Activated naive CD4-positive, alpha-beta T cell (primary cell): ENCODE measurements around the gene DTYMK.
A peak's percentile ranks its signal among the peaks of the same experiment; 100 is the strongest.

Experiments
- DNase-seq, 4 experiments: peaks; one replicate each; lab custom pipeline; 2025; lab: John Stamatoyannopoulos, UW

The DTYMK gene

DNA sequence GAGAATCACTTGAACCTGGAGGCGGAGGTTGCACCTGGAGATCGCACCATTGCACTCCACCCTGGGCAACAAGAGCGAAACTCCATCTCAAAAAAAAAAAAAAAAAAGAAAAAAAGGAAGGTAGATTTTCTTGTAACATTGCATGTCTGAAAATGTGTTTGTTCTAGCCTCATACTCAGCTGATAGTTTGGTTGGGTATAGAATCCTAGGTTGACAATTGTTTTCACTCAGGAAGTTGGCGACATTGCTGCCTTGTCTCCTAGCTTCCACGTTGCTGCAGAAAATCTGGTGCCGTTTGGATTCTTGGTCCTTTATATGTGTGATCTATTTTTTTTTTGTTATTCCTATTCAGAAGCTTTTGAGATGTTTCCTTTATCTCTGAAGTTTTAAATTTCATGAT lies 19.9 kb upstream of the DTYMK start:
- DNase-seq, result no peak

DNA sequence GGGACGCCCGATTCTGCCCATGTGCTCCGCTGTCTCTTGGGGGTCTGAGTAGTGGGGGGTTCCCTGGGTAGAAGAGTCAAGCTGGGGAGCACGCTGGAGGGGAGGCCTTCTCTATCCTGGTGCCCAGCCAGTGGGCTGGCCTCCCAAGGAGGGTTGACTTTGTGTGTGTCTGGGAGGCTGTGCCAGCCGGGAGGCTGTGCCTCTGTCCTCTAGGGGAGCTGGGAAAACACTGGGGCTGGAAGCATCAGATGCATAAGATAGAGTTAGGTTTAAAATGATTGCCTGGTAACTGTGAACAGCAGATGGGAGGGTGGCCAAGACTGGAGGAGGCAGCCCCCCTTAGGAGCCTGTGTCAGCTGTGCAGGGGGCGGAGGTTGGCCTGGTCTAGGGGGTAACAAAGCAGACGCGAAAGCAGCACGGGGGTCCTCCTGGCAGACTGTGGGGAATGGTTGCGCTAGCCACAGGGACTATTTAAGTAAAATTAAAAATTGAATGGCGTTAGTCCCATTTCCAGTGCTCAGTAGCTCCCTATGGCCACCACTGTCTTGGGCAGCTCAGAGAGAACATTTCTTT lies 16.5 kb upstream of the DTYMK start:
- DNase-seq, result no peak

DNA sequence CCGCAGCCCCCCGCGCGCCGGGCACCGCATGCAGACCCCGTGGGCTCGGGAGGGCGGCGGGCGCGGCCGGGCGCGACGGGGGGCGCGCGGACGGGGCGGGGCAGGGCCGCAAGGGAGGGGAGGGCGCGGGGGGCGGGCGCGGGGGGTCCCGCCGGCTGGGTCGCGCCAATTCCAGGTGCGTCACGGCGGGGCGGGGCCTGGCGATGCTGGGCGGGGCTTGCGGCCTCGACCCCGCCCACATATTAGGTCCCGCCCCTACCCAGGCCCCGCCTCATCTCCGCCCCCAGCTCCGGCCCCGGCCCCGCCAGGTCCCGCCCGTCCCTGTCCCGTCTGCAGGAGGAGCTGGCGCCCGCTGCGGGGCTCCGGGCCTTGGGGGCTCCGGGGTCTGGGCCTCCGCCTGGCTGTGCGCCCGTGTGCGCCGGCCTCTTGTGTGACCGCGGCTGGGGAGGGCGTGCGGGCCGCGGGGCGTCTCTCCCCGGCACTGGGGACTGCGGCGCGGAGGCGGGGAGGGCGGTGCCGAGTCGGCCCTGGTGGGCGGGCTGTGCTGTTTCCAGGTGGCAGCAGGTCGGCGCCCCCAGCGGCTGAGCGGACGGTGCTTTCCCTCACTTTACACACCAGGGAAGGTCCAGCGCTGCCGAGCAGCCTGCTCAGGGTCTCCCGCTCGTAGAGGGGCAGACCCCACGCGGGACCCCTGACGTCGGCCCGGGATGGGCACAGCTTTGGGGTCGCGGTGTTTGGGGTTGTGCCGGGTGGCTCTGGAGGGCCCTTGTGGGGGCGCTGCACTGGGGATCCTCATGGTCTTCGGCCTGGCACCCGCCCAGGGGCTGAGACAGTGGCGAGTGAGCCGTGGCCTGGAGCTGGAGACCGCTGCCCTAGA lies 15.8 kb upstream of the DTYMK start:
- peak; percentile 79 to 85 (median 81) for DNase-seq

DNA sequence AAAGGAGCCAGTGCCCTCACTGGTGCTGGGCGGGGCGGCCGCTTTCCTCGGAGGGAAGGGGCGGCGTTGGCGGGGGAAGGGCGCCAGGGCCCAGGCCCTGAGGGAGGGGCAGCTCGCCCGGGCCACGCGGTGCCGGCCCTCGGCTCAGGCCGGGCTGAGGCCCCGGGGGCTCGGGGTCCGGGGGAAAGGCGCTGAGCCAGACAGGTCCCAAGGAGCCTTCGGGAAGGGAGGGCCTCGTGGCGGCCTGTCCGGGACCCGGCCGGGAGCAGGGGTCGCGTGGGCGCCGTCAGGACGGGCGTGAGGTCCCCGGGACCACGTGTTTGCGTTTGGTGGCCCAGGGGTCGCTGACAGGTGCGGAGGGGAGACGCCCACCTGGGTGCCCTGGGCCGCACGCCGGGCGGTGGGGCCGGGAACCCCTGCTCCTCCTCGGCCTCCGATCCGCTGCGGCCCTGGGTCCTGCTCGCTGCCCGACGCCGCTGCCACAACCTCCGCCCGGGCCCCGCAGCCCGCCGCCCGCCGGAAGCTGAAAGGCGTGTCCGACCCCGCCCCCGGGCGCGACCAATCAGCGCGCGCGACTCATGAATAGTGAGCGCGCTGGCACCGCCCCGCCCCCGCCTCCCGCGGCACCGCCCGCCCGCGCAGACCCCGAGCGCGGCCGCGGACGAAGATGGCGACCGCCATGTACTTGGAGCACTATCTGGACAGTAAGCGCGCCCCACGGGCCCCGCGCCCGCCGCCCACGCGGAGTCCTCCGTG lies 15.0 kb upstream of the DTYMK start, which contains the start of gene ING5:
Gene ING5 (plus strand): TSS at position 641 of the 756 bp plus-strand sequence. CDS start 27 bp downstream, at position 668.
- DNase-seq, result peak; percentile 94 to 97 (median 96)

DNA sequence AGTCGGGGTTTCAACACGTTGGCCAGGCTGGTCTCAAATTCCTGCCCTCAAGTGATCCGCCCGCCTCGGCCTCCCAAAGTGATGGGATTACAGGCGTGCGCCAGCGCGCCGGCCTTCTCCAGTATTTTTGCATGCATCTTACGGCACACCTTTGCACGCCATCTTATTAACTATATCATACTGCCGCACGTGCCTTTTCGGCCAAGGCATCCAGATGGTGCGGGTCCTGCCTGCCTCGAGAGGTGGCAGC lies 14.5 kb upstream of the DTYMK start:
- no peak for DNase-seq

DNA sequence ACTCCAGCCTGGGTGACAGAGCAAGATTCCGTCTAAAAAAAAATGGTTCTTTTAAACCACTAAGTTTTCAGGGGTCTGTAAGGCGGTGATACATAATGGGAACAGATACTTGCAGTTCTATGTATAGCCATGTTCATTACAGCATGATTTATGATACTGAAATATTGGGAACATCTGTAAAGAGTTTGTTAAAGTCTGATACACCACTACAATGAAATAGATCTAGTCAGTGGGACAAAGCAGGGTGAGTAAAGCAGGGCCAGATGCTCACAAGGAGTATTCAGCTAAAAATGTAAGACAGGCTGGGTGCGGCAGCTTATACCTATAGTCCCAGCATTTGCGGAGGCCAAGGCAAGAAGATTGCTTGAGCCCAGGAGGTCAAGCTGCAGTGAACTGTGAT lies 9.0 kb upstream of the DTYMK start:
- no peak for DNase-seq

DNA sequence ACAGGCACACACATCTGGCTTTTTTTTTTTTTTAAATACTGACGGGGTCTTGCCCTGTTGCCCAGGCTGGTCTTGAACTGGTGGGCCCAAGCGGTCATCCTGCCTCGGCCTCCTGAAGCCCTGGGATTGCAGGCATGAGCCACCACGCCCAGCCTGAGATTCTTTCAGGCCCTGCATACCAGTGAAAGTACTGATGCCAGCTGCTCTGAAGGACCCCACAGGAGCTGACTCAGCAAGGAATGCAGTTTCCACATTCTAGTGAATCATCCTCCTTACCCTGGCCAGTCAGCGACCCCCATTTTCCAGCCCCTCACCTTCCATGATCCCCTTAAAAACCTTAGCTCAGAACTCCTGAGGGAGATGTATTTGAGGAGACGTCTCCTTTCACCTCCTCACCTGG lies 5.8 kb upstream of the DTYMK start:
- no peak for DNase-seq

DNA sequence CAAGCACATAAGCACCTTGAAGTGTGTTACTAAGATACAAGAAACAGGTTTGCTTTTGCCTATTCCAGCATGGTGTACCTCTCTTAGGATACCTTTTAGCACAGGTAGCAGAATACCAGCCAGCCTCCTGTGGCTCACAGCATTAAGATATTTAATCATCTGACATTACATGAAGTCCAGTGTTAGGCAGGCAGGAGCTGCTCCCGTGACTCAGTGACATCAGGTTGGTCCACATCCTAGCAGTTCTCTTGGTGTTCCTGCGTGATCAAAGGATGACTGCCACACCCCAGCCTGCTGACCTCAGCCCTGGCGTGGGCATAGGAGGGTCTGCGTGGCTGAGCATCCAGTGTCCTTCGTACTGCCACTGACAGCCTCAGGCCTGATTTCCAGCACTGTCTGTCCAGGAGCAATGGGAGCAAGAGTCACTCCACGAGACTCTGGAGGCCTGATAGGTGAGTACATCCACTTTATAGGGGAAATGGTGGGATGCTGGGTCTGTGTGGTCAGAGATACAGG lies 3.6 kb upstream of the DTYMK start:
- no peak for DNase-seq

DNA sequence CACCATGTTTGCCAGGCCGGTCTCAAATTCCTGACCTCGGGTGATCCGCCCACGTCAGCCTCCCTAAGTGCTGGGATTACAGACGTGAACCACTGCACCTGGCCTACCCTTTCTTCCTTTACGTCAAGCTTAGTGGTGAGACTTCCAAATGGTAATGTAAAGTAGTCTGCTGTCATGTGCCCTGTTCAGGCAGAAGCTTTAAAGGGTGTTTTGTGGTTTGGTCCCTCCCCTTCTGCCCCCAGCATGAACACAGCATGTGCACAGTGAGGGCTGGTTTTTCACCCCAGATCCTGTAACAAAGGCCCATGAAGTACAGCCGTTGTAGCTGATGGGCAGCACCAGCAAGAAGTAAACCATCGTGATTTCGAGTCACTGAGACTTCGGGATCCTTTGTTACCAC lies 2.7 kb upstream of the DTYMK start:
- peak in 1 of 4 experiments; percentile 29 for DNase-seq

DNA sequence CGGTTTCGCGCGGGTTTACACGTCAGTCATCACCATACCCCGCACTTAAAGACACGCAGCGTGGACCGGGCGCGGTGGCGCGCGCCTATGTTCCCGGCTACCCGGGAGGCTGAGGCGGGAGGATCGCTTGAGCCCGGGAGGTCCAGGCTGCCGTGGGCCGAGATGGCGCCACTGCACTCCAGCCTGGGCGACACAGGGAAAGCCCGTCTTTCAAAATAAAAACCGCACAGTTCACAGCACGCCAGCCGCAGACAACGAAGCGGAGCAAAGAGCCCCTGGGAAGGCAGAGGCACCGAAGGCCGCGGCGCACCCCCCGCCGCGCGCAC lies 328 bp downstream of the DTYMK start:
- no peak for DNase-seq

DNA sequence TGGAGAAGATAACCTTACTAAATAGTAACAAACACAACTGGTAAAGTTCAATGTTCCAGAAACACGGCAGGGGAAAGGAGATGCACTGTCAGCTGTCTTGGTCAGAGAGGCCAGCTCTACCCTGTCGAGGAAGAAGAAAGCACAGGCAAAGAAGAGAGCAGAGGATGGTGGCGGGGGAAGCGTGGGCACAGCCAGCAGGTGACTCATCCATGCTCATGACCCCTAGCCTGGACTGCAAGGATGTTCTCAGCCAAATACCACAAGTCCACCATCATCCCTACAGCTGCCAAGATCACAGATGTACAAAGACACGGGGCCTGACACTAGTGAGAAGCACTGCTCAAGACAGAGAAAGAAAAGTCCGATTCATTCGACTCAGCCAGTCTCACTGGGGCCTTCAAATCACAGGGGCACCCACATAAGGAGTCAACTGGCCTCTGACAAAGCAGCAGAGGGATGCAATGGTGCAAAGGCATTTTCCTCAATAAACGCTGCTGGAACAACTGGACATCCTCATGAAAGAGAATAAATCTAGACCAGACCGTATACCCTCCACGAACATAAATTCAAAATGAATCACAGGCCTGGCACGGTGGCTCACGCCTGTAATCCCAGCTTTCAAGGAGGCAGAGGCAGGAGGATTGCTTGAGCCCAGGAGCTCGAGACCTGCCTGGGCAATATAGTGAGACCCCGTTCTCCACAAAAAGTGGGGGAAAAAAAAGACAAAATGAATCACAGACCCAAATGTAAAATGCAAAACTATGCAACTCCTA lies 5.6 kb downstream of the DTYMK start:
- DNase-seq, result no peak

DNA sequence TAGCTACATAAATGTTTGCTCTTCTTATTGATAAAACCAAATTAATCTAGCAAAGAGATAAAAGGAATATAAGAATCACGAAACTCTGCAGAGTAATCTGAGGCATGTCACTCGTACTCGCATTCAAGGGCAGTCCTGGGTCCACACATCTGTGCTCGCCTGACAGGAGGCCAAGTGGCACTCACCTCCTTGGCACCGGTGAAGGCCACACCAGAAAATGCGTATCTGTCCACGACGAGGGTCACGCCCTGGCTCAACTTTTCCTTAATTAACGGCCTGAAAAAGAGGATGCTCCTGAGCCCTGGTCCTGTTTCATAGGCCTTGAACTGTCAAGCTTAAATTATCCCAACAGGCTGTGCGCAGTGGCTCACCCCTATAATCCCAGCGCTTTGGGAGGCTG lies 6.6 kb downstream of the DTYMK start:
- DNase-seq, result no peak

DNA sequence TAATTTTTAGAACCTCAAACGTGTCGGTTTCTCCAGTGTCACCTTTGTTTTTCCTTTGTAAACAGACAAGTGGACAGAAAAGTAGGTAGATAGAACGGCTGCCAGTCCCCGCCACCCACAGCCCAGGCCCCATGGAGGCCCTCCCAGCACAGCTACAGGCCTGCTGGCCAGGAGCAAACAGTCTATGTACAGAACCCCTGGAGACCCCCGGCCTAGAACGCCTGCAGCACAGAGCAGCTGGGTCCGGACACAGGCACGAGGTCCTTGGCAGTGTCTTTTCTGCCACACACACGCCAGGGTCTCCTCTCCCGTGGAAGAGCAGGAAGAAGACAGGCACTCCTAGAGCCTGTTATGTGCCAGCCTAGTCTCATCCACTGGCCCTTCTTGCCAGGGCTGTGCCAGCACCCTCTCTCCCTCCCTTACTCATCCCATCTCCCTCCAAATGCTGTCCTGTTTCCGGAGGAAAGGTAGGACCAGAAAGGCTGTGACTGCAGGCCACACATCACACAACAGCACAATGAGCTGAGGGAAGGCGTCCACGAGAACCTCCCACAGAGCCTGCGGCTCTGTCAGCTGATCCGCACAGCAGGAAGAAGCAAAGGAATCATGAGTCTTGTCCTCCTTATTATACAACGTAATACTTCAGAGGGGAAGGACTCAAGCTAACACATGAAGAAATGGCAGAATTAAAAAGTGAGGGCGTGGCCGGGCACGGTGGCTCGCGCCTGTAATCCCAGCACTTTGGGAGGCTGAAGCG lies 7.7 kb downstream of the DTYMK start:
- DNase-seq, result no peak

DNA sequence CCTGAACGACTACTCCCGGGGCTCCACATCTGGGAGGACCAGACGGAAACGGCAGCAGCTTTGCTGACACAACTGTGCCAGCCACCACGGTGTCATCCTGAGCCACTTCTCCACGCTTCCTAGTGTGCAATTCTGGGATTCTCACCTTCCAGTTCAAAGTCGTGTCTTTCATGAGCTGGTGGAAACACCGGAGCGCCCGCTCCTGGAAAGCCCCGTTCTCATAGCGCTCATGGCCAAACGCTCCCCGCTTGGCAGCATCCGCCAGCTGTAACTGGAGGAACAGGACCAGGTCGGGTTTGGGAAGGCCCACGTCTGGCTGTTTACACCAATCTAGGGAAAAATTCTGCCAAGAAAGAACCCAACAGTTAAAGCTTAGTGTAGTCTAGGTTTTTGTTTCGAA lies 8.3 kb downstream of the DTYMK start:
- DNase-seq, result no peak

DNA sequence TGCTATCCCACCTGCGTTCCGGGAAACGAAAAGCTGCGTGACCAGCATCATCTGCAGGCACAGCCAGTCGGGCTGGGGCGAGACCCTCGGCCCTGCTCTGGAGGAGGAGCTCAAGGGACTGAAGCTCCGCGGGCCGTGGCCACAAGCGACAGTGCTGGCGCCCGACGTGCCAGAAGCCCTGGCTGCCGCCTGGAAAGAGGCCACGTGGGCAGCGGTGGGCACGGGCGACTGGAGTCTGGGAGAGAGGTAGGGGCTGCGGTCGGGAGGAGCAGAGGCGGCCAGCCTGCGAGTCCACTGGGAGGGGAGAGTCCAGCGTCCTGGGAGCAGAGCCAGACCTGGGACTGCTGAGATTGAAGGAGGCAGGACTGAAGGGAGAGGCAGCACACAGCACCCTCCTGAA lies 9.2 kb downstream of the DTYMK start:
- DNase-seq, result no peak

DNA sequence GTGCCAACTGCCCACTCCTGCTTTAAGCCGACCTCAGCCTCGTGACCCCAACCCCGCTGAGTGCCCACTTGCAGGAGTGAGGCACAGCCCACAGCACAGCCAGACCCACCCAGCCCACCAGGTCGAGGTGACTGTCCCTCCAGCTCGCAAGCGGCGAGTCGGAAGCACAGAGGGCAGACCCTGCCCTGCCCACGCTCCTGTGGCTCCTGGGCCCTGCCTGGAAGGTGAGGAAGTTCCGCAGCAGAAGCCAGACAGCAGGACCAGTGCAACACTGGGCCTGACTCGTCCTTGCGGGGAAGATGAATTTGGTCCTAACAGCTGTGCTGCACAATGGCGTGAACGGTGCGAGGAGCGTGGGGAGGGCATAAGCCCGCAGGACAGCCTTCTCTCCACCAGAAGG lies 9.9 kb downstream of the DTYMK start:
- DNase-seq, result no peak

DNA sequence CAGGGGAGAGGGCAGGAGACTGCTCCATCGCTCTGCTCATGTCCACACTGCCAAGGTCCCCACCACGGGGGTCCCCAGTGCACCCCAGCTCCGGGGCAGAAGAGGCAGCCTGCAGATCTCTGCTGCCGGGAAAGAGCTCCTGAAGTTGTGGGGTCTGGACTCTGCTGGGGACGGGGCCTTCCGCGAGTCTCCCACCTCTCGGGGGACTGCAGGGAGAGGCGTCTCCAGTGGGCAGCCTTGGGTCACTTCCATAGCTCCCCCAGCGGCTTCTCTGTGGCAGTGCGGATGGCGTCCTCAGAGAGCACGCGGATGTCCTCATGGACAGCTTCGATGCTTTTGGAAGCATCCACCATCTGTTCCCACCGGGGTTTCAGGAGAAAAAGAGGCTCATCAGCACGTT lies 10.7 kb downstream of the DTYMK start:
- no peak for DNase-seq

DNA sequence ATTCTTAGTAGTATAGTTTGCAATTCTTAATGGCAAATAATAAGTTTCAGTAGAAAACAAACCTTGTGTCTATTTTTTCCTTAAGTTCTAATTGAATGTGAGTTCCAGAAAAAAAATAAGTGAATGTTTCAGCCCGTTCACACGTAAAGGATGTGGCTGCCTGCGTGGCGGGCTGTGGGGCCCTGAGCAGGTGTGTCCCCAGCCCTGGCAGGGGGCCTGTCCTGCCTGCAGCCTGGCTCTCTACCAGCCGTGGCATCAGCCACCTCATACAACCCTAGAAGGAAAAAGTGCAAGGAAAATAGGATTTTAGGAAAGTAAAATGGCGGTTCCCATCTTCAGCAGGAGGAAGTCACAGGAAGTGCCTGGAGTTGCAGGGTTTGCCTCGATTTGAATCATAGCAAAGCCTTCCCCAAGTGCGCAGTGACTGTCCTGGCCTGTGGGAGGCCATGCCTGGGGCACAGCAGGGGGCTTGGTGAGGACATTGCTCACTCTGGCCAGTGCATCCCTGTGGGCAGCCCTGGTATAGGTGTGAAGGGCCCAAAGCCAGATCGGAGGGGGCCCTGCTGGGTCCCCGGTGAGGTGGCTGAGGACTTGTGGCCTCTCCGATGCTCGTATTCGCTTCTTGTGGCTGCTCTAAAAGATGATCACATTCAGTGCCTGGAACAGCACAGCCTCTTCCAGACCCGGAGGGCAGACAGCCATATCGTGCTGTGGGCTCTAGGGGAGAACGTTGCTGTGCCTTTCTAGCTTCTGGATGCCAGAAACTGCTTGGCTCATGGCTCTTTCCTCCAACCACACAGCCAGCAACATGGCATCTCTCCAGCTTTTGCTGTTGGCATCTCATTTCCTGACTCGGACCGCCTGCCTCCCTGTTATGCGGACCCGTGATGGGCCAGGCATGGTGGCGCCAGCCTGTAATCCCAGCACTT lies 12.6 kb downstream of the DTYMK start:
- no peak for DNase-seq

DNA sequence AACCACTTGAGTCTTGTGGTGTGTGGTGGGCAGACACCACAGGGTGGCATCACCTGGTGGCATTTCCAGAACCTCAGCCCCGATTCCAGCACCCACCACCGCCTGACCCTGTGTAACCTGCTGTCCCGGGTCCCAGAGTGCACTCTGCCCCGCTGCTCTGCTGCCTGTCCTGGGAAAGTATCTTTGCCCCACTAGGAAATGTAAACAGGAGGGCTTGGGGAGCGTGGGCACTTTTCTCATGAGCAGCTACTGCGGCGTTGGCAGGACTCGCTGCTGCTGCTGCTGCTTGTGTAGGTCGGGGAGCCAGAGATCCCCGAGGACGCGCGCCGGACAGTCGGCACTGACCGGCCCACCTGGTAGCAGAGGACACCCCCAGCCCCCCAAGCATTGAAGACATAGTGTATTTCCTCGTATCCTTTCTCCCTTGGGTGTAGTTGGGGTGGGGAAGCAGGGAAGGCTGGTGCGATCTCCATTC lies 13.4 kb downstream of the DTYMK start:
- no peak for DNase-seq
